Activated CD4-positive, CD25-positive, alpha-beta regulatory T cell (primary cell): Measurements from ENCODE around the gene B3GALT2.

ENCODE experiments used
- DNase-seq, 4 experiments: peaks; one replicate each; lab custom pipeline; 2025; lab: John Stamatoyannopoulos, UW

Gene B3GALT2

GRCh38 chr1:193181985-193182384 is 4.4 kb downstream of the B3GALT2 start:
- DNase-seq = no peak

GRCh38 chr1:193181536-193181935 is 4.9 kb downstream of the B3GALT2 start:
- no peak for DNase-seq

GRCh38 chr1:193179094-193179493 is 7.3 kb downstream of the B3GALT2 start:
- DNase-seq = no peak

- DNase-seq = no peak
Observed at GRCh38 chr1:193176788-193177187, 9.6 kb downstream of the B3GALT2 start.

- DNase-seq = no peak
Observed at GRCh38 chr1:193176113-193176512, 10.3 kb downstream of the B3GALT2 start.

- no peak for DNase-seq
Observed at GRCh38 chr1:193157360-193157759, 29.1 kb downstream of the B3GALT2 start.

- no peak for DNase-seq
Observed at GRCh38 chr1:193156822-193157142, 29.6 kb downstream of the B3GALT2 start.

- DNase-seq = no peak
Observed at GRCh38 chr1:193156117-193156821, 30.1 kb downstream of the B3GALT2 start.

- no peak for DNase-seq
Observed at GRCh38 chr1:193144999-193145398, 41.4 kb downstream of the B3GALT2 start.

- DNase-seq = no peak
Observed at GRCh38 chr1:193144361-193144938, 42.0 kb downstream of the B3GALT2 start.

GRCh38 chr1:193143285-193143684 is 43.1 kb downstream of the B3GALT2 start:
- DNase-seq = no peak

- no peak for DNase-seq
Observed at GRCh38 chr1:193142409-193142808, 44.0 kb downstream of the B3GALT2 start.

- no peak for DNase-seq
Observed at GRCh38 chr1:193141804-193142203, 44.6 kb downstream of the B3GALT2 start.

GRCh38 chr1:193140254-193140653 is 46.2 kb downstream of the B3GALT2 start:
- DNase-seq = no peak

- DNase-seq = no peak
Observed at GRCh38 chr1:193131266-193131860, 55.0 kb downstream of the B3GALT2 start.
